Measurements from ENCODE around the gene CLSTN2. TPM values are rescaled to one million over a fixed set of nuclear protein-coding genes. Genes with fewer than 3 reads are reported as not detected.

Gene CLSTN2
- total RNA-seq, 1 experiment from 2014 or later: not detected

- Histone ChIP-seq H2AFZ (no peak overlapping the region), H3K9me3 (ENCODE audit: insufficient read depth, low read depth) (no peaks in the 10 kb centered on the region), H3K27me3 (ENCODE audit: insufficient read depth, low read depth) (no peaks in the 10 kb centered on the region), H3K79me2 (ENCODE audit: low read depth) (no peaks in the 10 kb centered on the region), H3K4me2 (no peak overlapping the region), H3K36me3 (ENCODE audit: low read depth) (no peaks in the 10 kb centered on the region), H3K4me1 (replicated peaks; ENCODE audit: insufficient read depth) (no peaks in the 10 kb centered on the region; the same call in 1 of the 2 replicates), H3K27ac (no peak overlapping the region), H4K20me1 (ENCODE audit: insufficient read depth) (no peaks in the 10 kb centered on the region), H3K9me2 (ENCODE audit: insufficient read depth) (no peaks in the 10 kb centered on the region), H3F3A (ENCODE audit: insufficient read depth, low read depth) (no peaks in the 10 kb centered on the region), H3K4me3 (no peak overlapping the region)
- TF ChIP-seq EZH2 (IDR thresholded peaks at IDR 0.05; ENCODE audit: low read depth) (no peak), CTCF (conservative IDR thresholded peaks at IDR 0.05) (no peak)
- no peak for DNase-seq
- BruUV-seq (replicated peaks): no TSS peak
- CTCF ChIA-PET: no interaction called here
- intact Hi-C loops (cut with micrococcal nuclease; ENCODE audit: unreplicated experiment): no loop called here
- POLR2A ChIA-PET (ENCODE audit: unreplicated experiment): no interaction called here
Observed at GRCh38 chr3:140244893-140245292, 309.9 kb downstream of the CLSTN2 start.

- no peaks in the 10 kb centered on the region; the same call in 1 of the 2 replicates for H3K4me1 ChIP-seq (replicated peaks; ENCODE audit: insufficient read depth)
- BruUV-seq (replicated peaks): no TSS peak
- TF ChIP-seq EZH2 (IDR thresholded peaks at IDR 0.05; ENCODE audit: low read depth) (no peak), CTCF (conservative IDR thresholded peaks at IDR 0.05) (no peak)
- no peaks in the 10 kb centered on the region for H3K27me3 ChIP-seq (ENCODE audit: insufficient read depth, low read depth)
- intact Hi-C loops (cut with micrococcal nuclease; ENCODE audit: unreplicated experiment): no loop called here
- H2AFZ ChIP-seq: no peak overlapping the region
- H3K27ac ChIP-seq: no peak overlapping the region
- no peak overlapping the region for H3K4me3 ChIP-seq
- H3K36me3 ChIP-seq (ENCODE audit: low read depth): no peaks in the 10 kb centered on the region
- H3K9me2 ChIP-seq (ENCODE audit: insufficient read depth): no peaks in the 10 kb centered on the region
- no peak for DNase-seq
- no peaks in the 10 kb centered on the region for H4K20me1 ChIP-seq (ENCODE audit: insufficient read depth)
- no peaks in the 10 kb centered on the region for H3F3A ChIP-seq (ENCODE audit: insufficient read depth, low read depth)
- CTCF ChIA-PET: no interaction called here
- H3K4me2 ChIP-seq: no peak overlapping the region
- POLR2A ChIA-PET (ENCODE audit: unreplicated experiment): no interaction called here
- no peaks in the 10 kb centered on the region for H3K9me3 ChIP-seq (ENCODE audit: insufficient read depth, low read depth)
- no peaks in the 10 kb centered on the region for H3K79me2 ChIP-seq (ENCODE audit: low read depth)
Observed at GRCh38 chr3:140246578-140246977, 311.6 kb downstream of the CLSTN2 start.

GRCh38 chr3:140247775-140248174 is 312.8 kb downstream of the CLSTN2 start:
- POLR2A ChIA-PET (ENCODE audit: unreplicated experiment): no interaction called here
- H3K4me2 ChIP-seq: no peak overlapping the region
- no peak overlapping the region for H2AFZ ChIP-seq
- TF ChIP-seq EZH2 (IDR thresholded peaks at IDR 0.05; ENCODE audit: low read depth) (no peak), CTCF (conservative IDR thresholded peaks at IDR 0.05) (no peak)
- no TSS peak for BruUV-seq (replicated peaks)
- intact Hi-C loops (cut with micrococcal nuclease; ENCODE audit: unreplicated experiment): no loop called here
- CTCF ChIA-PET: no interaction called here
- no peaks in the 10 kb centered on the region for H3K36me3 ChIP-seq (ENCODE audit: low read depth)
- H3K4me3 ChIP-seq: no peak overlapping the region
- DNase-seq: no peak
- H3K4me1 ChIP-seq (replicated peaks; ENCODE audit: insufficient read depth): no peaks in the 10 kb centered on the region; the same call in 1 of the 2 replicates
- H3K9me3 ChIP-seq (ENCODE audit: insufficient read depth, low read depth): no peaks in the 10 kb centered on the region
- no peaks in the 10 kb centered on the region for H3K27me3 ChIP-seq (ENCODE audit: insufficient read depth, low read depth)
- no peak overlapping the region for H3K27ac ChIP-seq
- H3K9me2 ChIP-seq (ENCODE audit: insufficient read depth): no peaks in the 10 kb centered on the region
- no peaks in the 10 kb centered on the region for H3F3A ChIP-seq (ENCODE audit: insufficient read depth, low read depth)
- no peaks in the 10 kb centered on the region for H4K20me1 ChIP-seq (ENCODE audit: insufficient read depth)
- no peaks in the 10 kb centered on the region for H3K79me2 ChIP-seq (ENCODE audit: low read depth)

All from PC-9 (cell line).